Osteocyte (in vitro differentiated cells): ENCODE data around the gene IRF8. TPM values are rescaled to one million over a fixed set of nuclear protein-coding genes. Genes with fewer than 3 reads are reported as not detected.

Experiments used
- DNase-seq: peaks from one replicate; pipeline ENCODE4 v3.0.0; 2021; ENCODE audit warnings: mixed read lengths; ENCODE audit not compliant: unreplicated experiment; ENCODE audit errors: extremely low spot score
- H3K27ac Mint-ChIP-seq: one replicate; pipeline ENCODE4 v1.8.0; 2021; ENCODE audit warnings: mild to moderate bottlenecking, mixed read lengths; ENCODE audit not compliant: unreplicated experiment
- H3K27me3 Mint-ChIP-seq: one replicate; pipeline ENCODE4 v1.8.0; 2021; ENCODE audit warnings: mixed read lengths; ENCODE audit not compliant: unreplicated experiment
- H3K36me3 Mint-ChIP-seq: one replicate; pipeline ENCODE4 v1.8.0; 2021; ENCODE audit warnings: mixed read lengths; ENCODE audit not compliant: unreplicated experiment
- H3K4me1 Mint-ChIP-seq: one replicate; pipeline ENCODE4 v1.8.0; 2021; ENCODE audit warnings: mixed read lengths; ENCODE audit not compliant: unreplicated experiment
- H3K4me3 Mint-ChIP-seq: one replicate; pipeline ENCODE4 v1.8.0; 2021; ENCODE audit warnings: mild to moderate bottlenecking, moderate library complexity, mixed read lengths; ENCODE audit not compliant: unreplicated experiment
- H3K9me3 Mint-ChIP-seq: one replicate; pipeline ENCODE4 v1.8.0; 2021; ENCODE audit warnings: mixed read lengths; ENCODE audit not compliant: unreplicated experiment
- total RNA-seq: library from RNA; stranded (reverse); gene quantifications from 2 replicates; pipeline ENCODE4 v1.2.1, GENCODE V29; 2021
- TF ChIP-seq, protein P1 (sequence below): fragments of 200-600 bp; sonication (generic); IDR thresholded peaks from 2 replicates; pipeline ENCODE4 v1.5.0; 2021; ENCODE audit warnings: antibody characterized with exemption, mild to moderate bottlenecking, moderate library complexity

Gene IRF8
- total RNA-seq, 1 donor from 2014 or later, result not detected

DNA sequence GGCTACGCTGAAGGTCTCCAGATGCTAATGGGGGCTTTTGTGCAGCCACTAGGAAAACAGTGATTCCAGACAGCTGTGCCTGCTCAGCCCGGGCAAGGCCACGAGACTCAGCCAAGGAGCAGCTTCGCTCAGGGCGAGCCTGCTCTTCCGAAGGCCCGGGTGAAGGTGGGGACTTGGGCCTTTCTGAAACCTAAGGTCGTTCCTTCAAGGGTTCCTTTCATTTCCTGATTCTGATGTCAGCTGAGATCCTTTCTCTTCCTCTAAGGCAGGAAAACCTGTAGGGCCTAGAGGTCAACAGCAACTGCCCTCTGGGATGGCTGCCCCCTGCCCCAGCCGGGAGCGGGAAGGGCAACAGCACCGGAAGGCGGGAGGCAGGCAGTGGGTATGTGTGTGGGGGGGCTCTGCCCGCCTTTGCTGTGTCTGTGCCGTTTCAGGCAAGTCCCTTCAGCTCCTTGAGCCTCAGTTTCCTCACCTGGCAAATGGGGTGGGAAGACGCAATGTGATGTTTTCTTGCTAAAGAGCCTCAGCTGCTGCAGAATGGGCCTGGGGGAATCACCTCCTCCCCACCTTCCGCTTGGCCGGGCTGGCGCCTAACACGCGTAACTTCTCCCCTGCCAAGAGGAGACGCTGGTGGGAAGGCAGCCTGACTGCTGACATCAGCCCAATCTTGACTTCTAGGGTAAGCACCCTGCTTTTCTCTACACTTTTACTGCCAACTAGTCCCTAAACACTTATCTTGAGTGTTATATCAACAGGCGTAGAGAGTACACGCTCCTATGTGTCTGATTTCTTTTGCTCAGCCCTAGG lies 32.8 kb downstream of the IRF8 start:
- DNase-seq, result no peak
- H3K4me1 Mint-ChIP-seq, result no peaks in the 10 kb centered on the region
- no peak overlapping the region for H3K4me3 Mint-ChIP-seq
- TF ChIP-seq, protein P1, sequence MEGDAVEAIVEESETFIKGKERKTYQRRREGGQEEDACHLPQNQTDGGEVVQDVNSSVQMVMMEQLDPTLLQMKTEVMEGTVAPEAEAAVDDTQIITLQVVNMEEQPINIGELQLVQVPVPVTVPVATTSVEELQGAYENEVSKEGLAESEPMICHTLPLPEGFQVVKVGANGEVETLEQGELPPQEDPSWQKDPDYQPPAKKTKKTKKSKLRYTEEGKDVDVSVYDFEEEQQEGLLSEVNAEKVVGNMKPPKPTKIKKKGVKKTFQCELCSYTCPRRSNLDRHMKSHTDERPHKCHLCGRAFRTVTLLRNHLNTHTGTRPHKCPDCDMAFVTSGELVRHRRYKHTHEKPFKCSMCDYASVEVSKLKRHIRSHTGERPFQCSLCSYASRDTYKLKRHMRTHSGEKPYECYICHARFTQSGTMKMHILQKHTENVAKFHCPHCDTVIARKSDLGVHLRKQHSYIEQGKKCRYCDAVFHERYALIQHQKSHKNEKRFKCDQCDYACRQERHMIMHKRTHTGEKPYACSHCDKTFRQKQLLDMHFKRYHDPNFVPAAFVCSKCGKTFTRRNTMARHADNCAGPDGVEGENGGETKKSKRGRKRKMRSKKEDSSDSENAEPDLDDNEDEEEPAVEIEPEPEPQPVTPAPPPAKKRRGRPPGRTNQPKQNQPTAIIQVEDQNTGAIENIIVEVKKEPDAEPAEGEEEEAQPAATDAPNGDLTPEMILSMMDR, result no peak
- no peak overlapping the region for H3K27ac Mint-ChIP-seq
- no peaks in the 10 kb centered on the region for H3K36me3 Mint-ChIP-seq
- peaks cover 44% of the 10 kb centered on the region for H3K27me3 Mint-ChIP-seq
- no peaks in the 10 kb centered on the region for H3K9me3 Mint-ChIP-seq

DNA sequence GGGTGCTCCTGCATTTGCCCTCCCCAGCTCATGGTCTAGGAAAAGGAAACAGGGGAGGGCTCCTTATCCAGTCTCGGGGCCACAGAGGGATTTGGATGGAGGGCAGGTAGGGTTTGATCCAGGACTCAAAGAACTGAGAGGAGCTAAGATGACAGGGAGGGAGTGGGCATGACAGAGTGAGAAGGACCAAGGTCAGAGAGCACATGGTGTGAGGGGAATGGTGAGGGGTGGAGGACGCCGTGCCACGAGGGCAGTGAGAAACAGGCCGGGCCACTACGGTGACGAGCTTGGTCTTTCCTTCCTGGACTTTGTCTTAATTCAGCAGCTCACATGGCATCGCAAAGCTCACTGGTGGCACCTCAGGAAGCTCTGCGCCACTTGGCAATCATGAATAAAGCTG lies 35.2 kb downstream of the IRF8 start:
- no peak for DNase-seq

DNA sequence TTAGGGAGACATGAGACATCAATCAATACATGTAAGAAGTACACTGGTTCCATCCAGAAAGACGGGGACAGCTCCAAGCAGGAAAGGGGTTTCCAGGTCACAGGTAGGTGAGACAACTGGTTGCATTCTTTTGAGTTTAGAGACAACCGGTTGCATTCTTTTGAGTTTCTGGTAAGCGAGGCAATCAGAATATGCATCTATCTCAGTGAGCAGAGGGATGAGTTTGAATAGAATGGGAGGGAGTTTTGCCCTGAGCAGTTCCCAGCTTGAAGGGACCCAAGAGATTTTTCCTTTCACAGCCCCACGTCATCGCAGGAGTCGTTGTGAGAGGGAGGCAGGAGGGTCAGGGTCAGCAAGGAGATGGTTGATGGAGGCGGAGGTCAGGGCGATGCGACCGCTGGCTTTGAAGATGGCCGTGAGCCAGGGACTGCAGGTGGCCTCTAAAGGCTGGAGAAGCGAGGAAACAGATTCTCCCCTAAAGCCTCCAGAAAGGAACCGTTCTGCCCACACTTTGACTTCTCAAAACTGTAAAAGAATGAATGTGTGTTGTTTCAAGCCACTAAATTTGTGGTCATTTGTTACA lies 36.5 kb downstream of the IRF8 start:
- Mint-ChIP-seq H3K4me3 (no peak overlapping the region), H3K4me1 (no peaks in the 10 kb centered on the region), H3K27me3 (peaks cover 22% of the 10 kb centered on the region), H3K36me3 (no peaks in the 10 kb centered on the region), H3K9me3 (no peaks in the 10 kb centered on the region), H3K27ac (no peak overlapping the region)
- TF ChIP-seq, protein P1, result no peak
- no peak for DNase-seq

More for the DNA sequence above, 35.2 kb downstream of the IRF8 start:
- no peak overlapping the region for H3K4me3 Mint-ChIP-seq
- no peaks in the 10 kb centered on the region for H3K36me3 Mint-ChIP-seq
- peaks cover 26% of the 10 kb centered on the region for H3K27me3 Mint-ChIP-seq
- no peaks in the 10 kb centered on the region for H3K4me1 Mint-ChIP-seq
- no peaks in the 10 kb centered on the region for H3K9me3 Mint-ChIP-seq
- H3K27ac Mint-ChIP-seq, result no peak overlapping the region
- TF ChIP-seq, protein P1, result no peak

DNA sequence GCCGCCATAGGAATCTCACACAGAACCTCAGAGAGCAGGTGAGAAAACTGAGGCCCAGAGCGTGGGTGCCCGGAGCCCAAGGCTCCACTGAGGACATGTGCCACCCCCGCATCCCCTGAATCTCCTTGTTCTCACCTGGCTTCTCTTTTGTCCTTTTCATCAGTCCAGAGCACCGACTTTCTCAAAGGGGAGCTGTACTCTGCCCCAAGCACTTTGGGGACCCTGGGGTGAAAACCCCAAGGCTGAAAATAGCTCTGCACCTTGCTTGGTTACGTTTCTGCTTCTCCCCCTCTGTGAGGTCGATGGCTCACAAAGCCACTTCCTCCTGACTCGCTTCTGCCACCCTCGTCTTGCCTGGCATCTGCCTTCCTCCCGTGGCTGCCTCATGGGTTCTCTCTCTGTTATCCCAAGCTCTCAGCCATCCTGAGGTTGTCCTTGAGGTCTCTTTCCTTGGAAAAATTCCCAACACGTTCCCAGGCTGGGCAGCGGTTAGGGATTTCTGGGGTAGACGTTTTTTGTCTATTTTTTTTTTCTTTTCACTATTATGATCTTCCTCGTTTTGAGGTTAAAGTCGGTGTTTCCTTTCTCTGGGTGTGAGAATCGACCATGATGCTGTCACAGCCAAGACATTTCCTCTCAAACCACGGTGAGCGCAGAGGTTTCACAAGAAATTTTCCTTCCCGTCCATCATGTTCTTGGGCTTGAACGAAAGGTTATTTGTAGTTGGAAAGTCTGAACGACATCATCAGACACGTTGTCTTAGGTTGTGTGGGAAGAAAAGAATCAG lies 37.2 kb downstream of the IRF8 start:
- TF ChIP-seq, protein P1, result no peak
- Mint-ChIP-seq H3K4me1 (no peaks in the 10 kb centered on the region), H3K27me3 (peaks cover 22% of the 10 kb centered on the region), H3K9me3 (no peaks in the 10 kb centered on the region), H3K27ac (no peak overlapping the region), H3K36me3 (no peaks in the 10 kb centered on the region), H3K4me3 (no peak overlapping the region)
- DNase-seq, result no peak

DNA sequence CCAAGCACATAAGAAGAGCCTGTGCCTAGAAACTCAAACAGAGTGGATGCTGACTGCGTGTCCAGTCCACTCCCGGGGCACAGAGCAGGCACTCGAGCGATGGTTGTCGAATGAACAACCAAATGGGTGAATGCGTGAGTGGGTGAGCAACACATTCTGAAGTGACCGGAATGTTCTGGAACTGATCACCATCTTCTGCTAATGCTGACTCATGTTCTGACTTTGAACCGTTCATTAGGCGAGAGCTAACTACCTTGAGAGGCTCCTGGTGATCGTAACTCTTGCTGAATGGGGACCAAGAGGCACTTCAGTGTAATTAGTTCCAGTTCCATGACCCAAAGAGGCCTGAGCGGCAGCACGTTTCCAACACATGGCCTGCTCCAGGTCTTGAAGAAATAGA lies 37.9 kb downstream of the IRF8 start:
- TF ChIP-seq, protein P1, result no peak
- H3K27ac Mint-ChIP-seq, result no peak overlapping the region
- no peaks in the 10 kb centered on the region for H3K4me1 Mint-ChIP-seq
- peaks cover 22% of the 10 kb centered on the region for H3K27me3 Mint-ChIP-seq
- H3K9me3 Mint-ChIP-seq, result no peaks in the 10 kb centered on the region
- H3K4me3 Mint-ChIP-seq, result no peak overlapping the region
- DNase-seq, result no peak
- H3K36me3 Mint-ChIP-seq, result no peaks in the 10 kb centered on the region
